Testis (tissue), 3 donors: ENCODE data around the gene CXCL10. TPM values are rescaled to one million over a fixed set of nuclear protein-coding genes. Genes with fewer than 3 reads are reported as not detected.

Source experiments
- DNase-seq: peaks from one replicate; pipeline ENCODE4 v3.0.0-alpha.2; 2019
- H3K27ac ChIP-seq, 2 donors: fragments of 200-600 bp; sonication (generic); one replicate each; pipeline ENCODE4 v1.5.1; 2019
- H3K27me3 ChIP-seq: fragments of 200-600 bp; sonication (generic); one replicate; pipeline ENCODE4 v1.5.1; 2019
- H3K36me3 ChIP-seq: fragments of 200-600 bp; sonication (generic); one replicate; pipeline ENCODE4 v1.5.1; 2017; ENCODE audit warnings: low read depth; ENCODE audit errors: missing control alignments
- H3K4me1 ChIP-seq: fragments of 200-600 bp; sonication (generic); one replicate; pipeline ENCODE4 v1.5.1; 2019
- H3K4me3 ChIP-seq, 2 donors: fragments of 200-600 bp; sonication (generic); one replicate each; pipeline ENCODE4 v1.5.1; 2017 to 2019
- H3K9me3 ChIP-seq: fragments of 200-600 bp; sonication (generic); one replicate; pipeline ENCODE4 v1.5.1; 2017
- CTCF ChIP-seq, 3 experiments: fragments of 450-650 bp in 2 of 3; fragments of 200-600 bp in 1 of 3; sonication (generic) in 1 of 3; IDR thresholded peaks; one replicate each; pipeline ENCODE4 v1.5.1; 2016 to 2019; ENCODE audit warnings: antibody characterized with exemption in 3 of 3, mild to moderate bottlenecking in 2 of 3, moderate library complexity in 1 of 3
- POLR2A ChIP-seq: fragments of 450-650 bp; IDR thresholded peaks from one replicate; pipeline ENCODE4 v1.6.1; 2017; ENCODE audit warnings: antibody characterized with exemption, mild to moderate bottlenecking, moderate library complexity
- WGBS, 2 donors: methylation state at CpG; one replicate each; pipeline ENCODE4 v1.1.5; 2018; 5-methylcytosine and 5-hydroxymethylcytosine counted together
- intact Hi-C: fragments of 100-400 bp; cut with DNase I; formaldehyde crosslinking; loops from one replicate; pipeline ENCODE4 v1.15.1; 2023; ENCODE audit warnings: low total_unique reads
- polyA plus RNA-seq: library from polyadenylated mRNA; stranded (reverse); fragments of 350-450 nt; fragmentation: Illumina TruSeq; extraction: RNeasy Lipid Tissue Mini Kit (QIAGEN cat#74804); gene quantifications from one replicate; pipeline ENCODE4 v1.2.3, GENCODE V29; 2014; ENCODE audit warnings: low read depth, low replicate concordance; ENCODE audit not compliant: insufficient read depth
- total RNA-seq, 2 donors: library from RNA; depleted of rRNA; stranded (reverse); fragments of >200 nt; gene quantifications; one replicate each; pipeline ENCODE4 v1.2.3, GENCODE V29; 2016

The CXCL10 gene
- total and polyA plus RNA-seq, 3 donors from 2014 or later, result 5.9 TPM; not detected in 2

- 56 to 84% methylated on average over 4 of the region's 4 CpGs for WGBS, 2 donors
- no peak for DNase-seq
- H3K27me3 ChIP-seq, result no peaks in the 10 kb centered on the region
- no peak overlapping the region for H3K27ac ChIP-seq
- H3K36me3 ChIP-seq, result no peaks in the 10 kb centered on the region
- H3K9me3 ChIP-seq, result no peaks in the 10 kb centered on the region
- TF ChIP-seq CTCF (IDR thresholded peaks at IDR 0.05), result no peak
- no peak for TF ChIP-seq POLR2A
- H3K4me1 ChIP-seq, result no peaks in the 10 kb centered on the region
- no peak overlapping the region for H3K4me3 ChIP-seq
- intact Hi-C loops, result no loop called here
Measured at GRCh38 chr4:75980576-75980975, 42.7 kb downstream of the CXCL10 start.

GRCh38 chr4:75976177-75976576 is 47.1 kb downstream of the CXCL10 start:
- no peak for DNase-seq
- intact Hi-C loops, result no loop called here
- Histone ChIP-seq H3K4me1 (no peaks in the 10 kb centered on the region), H3K27me3 (no peaks in the 10 kb centered on the region), H3K9me3 (no peaks in the 10 kb centered on the region), H3K27ac (no peak overlapping the region), H3K36me3 (no peaks in the 10 kb centered on the region), H3K4me3 (no peak overlapping the region)
- 93 to 97% methylated on average over 2 of the region's 2 CpGs for WGBS, 2 donors
- TF ChIP-seq CTCF (IDR thresholded peaks at IDR 0.05) (no peak), POLR2A (no peak)

GRCh38 chr4:75973766-75974165 is 49.5 kb downstream of the CXCL10 start:
- no peaks in the 10 kb centered on the region for H3K36me3 ChIP-seq
- H3K27ac ChIP-seq, result no peak overlapping the region
- TF ChIP-seq CTCF (IDR thresholded peaks at IDR 0.05), result no peak
- TF ChIP-seq POLR2A, result no peak
- H3K4me3 ChIP-seq, result no peak overlapping the region
- no peaks in the 10 kb centered on the region for H3K27me3 ChIP-seq
- DNase-seq, result no peak
- intact Hi-C loops, result no loop called here
- no peaks in the 10 kb centered on the region for H3K9me3 ChIP-seq
- no peaks in the 10 kb centered on the region for H3K4me1 ChIP-seq

Other genes starting within 250 kb of the CXCL10 start
- under 1 TPM; 0.50 to 0.71 TPM for gene PPEF2, start 121.0 kb downstream of the CXCL10 start, total RNA-seq
- 1.4 TPM for gene PPEF2, start 121.0 kb downstream of the CXCL10 start, polyA plus RNA-seq
- gene NAAA, start 82.5 kb downstream of the CXCL10 start, total RNA-seq, result 10 to 100 TPM; 15.2 to 24.9 TPM
- gene NAAA, start 82.5 kb downstream of the CXCL10 start, polyA plus RNA-seq, result 6.3 TPM
- gene SDAD1, start 32.6 kb downstream of the CXCL10 start, total RNA-seq, result 10 to 100 TPM; 54.6 to 55.2 TPM
- gene SDAD1, start 32.6 kb downstream of the CXCL10 start, polyA plus RNA-seq, result 38.8 TPM
- 1 to 10 TPM; 3.9 TPM for gene CXCL9, start 16.0 kb downstream of the CXCL10 start, total RNA-seq
- 11.2 TPM for gene CXCL9, start 16.0 kb downstream of the CXCL10 start, polyA plus RNA-seq
- gene CXCL11, start 12.6 kb upstream of the CXCL10 start, total RNA-seq, result under 1 TPM in 1 of 2 donors, not detected in 1; 0.55 TPM
- gene CXCL11, start 12.6 kb upstream of the CXCL10 start, polyA plus RNA-seq, result 2.0 TPM
- gene ART3, start 51.2 kb upstream of the CXCL10 start, total RNA-seq, result 10 to 100 TPM; 52.5 to 73.9 TPM
- 166 TPM for gene ART3, start 51.2 kb upstream of the CXCL10 start, polyA plus RNA-seq
- gene NUP54, start 124.9 kb upstream of the CXCL10 start, total RNA-seq, result 10 to 100 TPM; 45.0 to 48.6 TPM
- 39.0 TPM for gene NUP54, start 124.9 kb upstream of the CXCL10 start, polyA plus RNA-seq
- 100 to 1,000 TPM; 115 TPM for gene SCARB2, start 190.3 kb upstream of the CXCL10 start, total RNA-seq
- gene SCARB2, start 190.3 kb upstream of the CXCL10 start, polyA plus RNA-seq, result 79.0 TPM
- 10 to 100 TPM; 11.0 to 15.4 TPM for gene FAM47E, start 228.2 kb upstream of the CXCL10 start, total RNA-seq
- gene FAM47E, start 228.2 kb upstream of the CXCL10 start, polyA plus RNA-seq, result 22.8 TPM